ENCODE measurements around the gene CUBN.
"Not testable (repeated sequence)": the region's sequence is repeated elsewhere in the genome, so short reads cannot be mapped to it uniquely, and the experiment has no call there.

CUBN gene

GRCh38 chr10:17140386-17140761 lies 10.8 kb upstream of the CUBN start:
- no peak for DNase-seq

DNA sequence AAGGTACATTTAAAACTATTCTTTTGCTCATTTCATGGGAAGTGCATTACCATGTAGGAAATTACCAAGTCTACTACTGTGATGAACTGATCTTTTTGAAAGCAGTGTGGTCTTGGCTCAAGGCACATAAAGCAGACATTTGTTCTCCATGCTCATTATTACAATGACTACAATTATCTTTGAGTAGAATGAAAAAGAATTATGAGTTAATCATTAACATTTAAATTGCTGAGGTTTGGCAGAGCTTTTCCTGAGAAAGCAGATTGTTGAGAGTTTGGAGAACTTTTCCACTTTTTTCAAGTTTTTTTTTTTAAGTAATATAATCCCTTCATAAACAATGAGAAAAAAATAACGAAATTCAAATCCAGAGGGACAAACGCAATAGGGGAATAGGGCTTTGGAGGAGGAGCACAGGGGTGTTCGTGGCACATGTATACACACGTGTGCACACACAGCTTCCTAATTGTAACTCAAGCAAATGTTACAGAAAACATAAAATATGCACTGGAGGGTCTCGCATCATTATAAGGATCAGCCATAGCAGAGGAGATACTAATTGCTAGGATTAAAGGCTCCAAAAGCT lies 8.9 kb upstream of the CUBN start:
- no peak for DNase-seq

GRCh38 chr10:17134737-17135260 lies 5.2 kb upstream of the CUBN start:
- no peak for DNase-seq

DNA sequence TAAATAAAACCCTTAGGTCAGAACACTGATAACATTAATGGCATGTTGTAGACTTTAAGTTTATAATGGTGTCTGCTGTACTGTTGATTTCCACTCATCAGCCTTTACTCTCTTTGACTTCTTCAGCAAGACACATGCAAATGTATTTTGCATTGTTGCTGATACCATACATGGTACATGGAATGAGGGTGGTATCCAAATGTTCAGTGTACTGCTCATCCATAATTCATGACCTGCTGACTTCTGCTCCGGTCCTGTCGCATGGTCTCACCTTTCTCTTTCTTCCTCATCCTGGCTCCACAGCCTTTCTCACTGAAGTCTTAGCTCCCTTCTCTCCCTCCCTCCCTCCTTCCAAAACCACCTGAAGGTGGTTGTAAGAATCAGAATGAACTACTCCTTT lies 4.7 kb upstream of the CUBN start:
- DNase-seq, result no peak

GRCh38 chr10:17128261-17128660 lies 1.4 kb downstream of the CUBN start:
- DNase-seq, result no peak

DNA sequence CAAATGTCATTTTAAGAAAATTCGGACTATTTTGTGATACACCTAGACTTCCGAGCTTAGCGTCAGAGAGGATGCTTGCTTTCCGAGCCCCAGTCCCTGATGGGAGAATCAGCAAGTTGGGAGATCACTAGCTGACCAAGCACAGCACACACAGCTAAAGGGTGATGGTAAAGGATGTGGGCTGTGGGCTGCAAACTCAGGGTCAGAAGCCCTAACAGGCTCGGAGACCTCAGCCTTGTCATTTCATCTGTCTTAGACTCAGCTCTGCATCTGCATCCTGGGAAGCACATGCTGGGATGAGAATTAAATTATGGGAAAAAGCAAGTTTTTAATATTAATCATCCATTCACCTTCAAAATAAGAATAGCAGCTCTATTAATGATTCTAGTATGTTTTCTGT lies 3.3 kb downstream of the CUBN start:
- no peak for DNase-seq

DNA sequence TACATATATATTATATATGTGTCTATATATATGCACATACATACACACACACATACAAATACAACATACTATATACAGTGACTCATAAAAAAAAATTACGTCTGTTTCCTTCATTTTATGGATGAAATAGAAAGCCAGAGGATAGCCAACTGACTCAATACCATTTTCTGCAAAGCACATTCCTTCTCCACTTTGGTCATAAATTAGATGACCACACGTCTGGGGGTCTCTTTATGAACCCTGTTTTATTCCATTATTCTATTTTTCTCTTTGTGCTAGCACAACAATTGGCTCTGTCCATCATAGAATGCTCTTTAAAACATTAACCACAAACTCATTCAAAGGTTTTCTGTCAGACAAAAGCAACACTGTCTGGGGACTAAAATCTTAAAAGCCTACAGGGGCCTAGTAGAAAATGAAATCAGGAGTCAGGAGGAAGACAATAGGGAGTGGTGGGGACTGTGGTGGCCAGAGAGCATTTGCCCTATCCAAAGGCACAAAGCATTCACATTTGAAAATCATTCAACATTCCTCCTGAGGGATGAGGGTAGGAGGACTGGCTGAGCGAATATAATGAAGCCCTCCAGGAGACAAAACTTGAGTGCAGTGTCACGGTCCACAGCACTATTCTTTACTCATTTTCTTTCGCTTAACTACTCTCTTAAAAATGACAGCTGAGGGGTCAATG lies 4.3 kb downstream of the CUBN start:
- DNase-seq, result no peak

DNA sequence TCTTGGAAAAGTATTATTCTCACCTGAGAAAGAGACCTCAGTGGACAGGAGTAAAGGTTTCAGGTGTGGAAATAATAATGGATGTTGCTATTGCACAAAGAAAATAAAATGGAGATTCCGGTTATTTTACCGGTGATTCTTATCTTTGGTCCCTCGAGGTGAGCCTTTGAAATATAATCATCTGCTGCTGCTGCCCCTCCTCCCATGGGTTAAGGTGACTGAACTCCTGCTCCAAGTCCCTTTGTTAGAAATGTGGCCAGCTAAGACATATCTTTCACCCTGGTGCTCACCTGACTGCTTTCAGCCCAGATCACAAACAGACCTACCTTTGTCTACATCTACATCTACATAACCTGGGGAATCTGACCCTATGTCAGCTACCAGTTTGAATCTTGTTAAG lies 5.7 kb downstream of the CUBN start:
- DNase-seq, result no peak

- DNase-seq, result no peak
Observed at GRCh38 chr10:17122726-17123661, 6.6 kb downstream of the CUBN start.

GRCh38 chr10:17122052-17122451 lies 7.6 kb downstream of the CUBN start:
- DNase-seq, result no peak

DNA sequence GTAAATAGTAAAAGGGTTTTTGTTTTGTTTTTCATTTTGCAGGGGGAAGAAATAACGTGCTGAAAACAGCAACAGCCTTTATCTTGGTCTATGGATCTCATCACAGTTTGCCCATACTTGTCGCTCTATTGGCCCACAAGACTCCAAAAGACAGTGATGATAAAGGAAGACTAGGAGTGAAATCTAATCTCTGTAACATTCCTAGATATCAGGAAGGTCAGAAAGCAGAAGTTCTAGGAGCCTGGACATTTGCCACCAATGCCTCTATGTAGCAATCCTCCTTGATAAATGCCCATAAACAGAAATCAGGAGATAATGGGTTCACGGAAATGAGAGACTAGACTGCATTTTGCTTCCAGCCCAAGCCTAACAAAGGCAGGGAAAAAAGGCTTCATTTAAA lies 8.9 kb downstream of the CUBN start:
- DNase-seq, result no peak

GRCh38 chr10:17119845-17120244 lies 9.8 kb downstream of the CUBN start:
- no peak for DNase-seq

GRCh38 chr10:17116193-17116592 lies 13.4 kb downstream of the CUBN start:
- DNase-seq, result no peak

- no peak for DNase-seq
Observed at GRCh38 chr10:17115683-17116082, 13.9 kb downstream of the CUBN start.

DNA sequence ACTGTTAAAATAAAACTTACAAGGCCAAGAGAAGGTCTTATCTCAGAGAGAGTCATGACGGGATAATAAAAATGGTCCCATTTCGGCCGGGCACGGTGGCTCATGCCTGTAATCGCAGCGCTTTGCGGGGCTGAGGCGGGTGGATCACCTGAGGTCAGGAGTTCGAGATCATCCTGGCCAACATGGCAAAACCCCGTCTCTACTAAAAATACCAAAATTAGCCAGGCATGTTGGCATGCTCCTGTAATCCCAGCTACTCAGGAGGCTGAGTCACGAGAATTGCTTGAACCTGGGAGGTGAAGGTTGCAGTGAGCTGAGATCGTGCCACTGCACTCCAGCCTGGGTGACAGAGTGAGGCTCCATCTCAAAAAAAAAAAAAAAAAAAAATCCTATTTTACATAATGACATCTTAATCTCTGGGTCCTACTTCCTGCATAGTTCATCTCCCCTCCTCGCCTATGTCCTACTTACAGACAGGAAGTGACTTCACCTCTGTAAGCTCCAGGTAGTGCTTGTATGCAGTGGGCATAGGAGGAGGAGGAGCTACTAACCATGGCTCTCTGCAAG lies 14.7 kb downstream of the CUBN start:
- DNase-seq, result not testable (repeated sequence)

DNA sequence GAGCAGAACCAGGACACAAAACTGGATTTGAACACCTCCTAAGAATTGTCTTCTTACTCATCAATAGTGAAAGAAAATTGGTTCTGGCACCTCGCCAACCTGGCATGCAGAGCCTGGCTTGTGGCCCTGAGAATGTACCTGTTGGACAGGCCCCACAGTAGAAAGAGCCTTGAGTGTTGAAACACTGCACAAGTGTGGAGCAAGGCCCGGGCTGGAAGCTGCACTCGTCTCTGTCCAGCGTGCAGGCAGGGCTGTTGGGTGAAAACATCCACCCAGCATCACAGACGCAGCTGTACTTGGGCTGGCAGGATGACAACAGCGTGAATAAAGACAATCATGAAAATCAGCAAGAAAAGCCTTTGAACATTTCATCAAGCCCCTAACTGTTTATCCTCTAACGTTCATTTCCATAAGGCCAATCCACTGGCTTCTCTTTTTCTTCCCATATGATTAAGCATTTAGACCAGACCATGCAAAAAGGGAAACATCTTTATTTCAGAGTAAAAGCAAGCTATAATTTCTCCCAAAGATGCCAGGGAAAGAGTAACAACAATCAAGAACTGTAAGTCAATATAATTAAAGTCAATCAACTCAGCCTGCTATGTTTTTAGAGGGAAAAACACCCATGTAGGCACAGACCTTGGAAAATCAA lies 15.6 kb downstream of the CUBN start:
- no peak for DNase-seq

DNA sequence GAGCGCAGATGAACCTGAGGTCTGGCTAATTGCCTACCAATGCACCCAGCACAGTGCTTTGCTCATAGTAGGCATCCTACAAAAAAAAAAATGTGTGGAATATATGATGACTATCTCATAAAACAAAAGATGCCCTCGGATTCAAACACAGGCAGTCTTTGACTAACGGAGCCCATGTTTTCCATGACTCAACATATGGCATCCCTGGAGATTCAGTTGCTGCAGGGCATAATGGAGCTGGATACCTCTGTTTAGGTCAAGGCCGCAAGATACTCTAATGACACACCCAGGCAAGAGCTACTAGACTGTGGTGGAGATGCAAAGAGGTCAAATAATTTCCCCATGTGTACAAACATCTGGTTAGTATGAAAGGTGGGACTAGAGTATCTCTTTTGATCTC lies 16.3 kb downstream of the CUBN start:
- DNase-seq, result no peak

DNA sequence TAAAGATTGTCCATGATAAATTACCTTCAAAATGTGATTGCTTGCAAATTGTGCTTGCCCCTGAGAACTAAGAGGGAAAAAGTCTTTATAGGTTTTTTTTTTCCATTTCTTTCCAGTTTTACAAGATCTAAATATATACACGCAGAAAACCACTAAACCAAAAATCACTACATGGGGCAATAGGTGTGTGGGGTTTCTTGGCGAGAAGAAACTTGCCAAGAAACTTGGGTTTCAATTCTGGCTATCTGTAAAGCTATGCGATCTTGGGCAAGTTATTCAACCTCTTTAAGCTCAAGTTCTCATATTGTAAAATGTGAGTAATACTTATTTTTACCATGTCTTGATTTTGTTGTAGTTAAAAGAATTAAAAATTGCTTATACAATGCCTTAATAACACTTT lies 17.0 kb downstream of the CUBN start:
- DNase-seq, result no peak

- no peak for DNase-seq
Observed at GRCh38 chr10:17109475-17110207, 20.0 kb downstream of the CUBN start.

DNA sequence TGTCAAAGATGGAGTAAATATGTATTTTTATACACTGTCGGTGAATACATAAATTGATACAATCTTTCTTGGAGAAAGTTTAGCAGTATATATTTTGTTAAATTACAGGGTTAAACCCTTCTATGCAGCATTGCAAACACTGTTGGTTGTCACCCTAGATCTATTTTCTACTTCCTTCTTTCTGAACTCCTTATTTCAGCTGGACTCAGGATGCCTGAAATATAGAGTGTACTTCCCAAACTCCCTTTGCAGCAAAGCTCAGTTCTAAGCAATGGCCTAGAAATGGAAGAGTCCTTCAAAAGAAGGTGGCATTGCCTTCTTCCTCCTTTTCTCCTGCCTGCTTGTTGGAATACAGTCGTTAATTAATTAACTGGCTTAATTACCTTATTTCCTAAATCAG lies 20.6 kb downstream of the CUBN start:
- DNase-seq, result no peak

GRCh38 chr10:17106991-17107390 lies 22.6 kb downstream of the CUBN start:
- no peak for DNase-seq

- DNase-seq, result no peak
Observed at GRCh38 chr10:17101910-17102266, 27.7 kb downstream of the CUBN start.
